ENCODE measurements around the gene ELAVL2.

The ELAVL2 gene

DNA sequence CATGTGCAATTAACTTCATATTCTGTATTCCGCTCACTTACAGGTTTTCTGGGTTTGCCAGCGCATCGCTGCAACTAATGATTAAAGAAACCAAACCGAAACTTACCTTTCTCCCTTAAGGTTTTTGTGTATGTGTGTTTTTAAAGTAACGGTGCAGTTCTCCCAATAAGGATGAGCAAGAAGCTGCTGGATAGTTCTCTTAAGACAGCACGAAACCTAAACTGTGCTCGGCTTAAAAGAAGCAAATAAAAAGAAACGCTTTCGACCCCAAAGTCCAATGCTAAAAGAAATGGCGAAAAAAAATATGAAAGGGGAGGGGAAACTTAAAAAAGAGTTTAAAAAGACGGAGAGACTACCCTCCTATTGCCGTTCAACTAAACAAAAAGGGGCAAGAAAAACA, 340 bp downstream of the ELAVL2 start:
- H3K9me3 Mint-ChIP-seq: no peaks in the 10 kb centered on the region
- H3K4me3 Mint-ChIP-seq: no peak overlapping the region
- H3K27me3 Mint-ChIP-seq: peaks cover 36% of the 10 kb centered on the region
- H3K27ac Mint-ChIP-seq: no peak overlapping the region
- intact Hi-C loops (cut with micrococcal nuclease): no loop called here
- no peaks in the 10 kb centered on the region for H3K36me3 Mint-ChIP-seq (ENCODE audit: low read depth)
- no peaks in the 10 kb centered on the region for H3K4me1 Mint-ChIP-seq (ENCODE audit: low read depth)

DNA sequence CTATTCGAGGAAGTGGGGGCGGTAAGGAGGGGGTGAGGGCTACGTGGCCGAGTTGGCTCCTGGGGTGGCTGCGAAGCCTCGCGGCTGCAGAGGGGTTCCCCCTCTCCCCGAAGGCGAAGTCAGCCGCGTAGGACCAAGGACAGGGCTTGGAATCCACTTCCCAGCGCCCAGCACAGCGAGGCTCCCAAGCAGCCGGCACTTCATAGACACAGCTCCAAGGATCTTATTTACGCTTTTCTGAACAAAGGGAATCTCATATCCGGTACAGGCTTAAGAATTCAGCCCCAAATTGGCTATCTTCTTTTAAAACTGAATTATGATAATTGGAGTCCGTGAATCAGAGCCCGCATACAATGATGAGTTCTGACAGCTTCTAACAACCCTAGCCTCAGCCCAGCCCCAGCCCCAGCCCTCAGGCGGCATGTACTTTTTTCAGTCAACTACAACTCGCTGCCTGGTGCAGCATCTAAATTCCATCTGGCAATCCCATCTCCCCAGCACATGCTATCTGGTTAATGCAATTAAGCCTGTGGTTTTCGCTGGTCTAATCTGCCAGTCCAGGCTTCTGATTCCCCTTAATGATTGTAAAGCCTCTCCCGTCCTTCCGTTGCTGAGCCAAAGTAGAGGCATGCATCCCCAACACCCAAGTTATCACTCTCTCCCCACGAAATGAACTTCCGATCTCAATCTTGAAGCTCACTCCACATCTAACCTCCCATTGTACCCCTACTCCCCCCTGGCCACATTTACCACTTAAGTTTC, 1.0 kb downstream of the ELAVL2 start:
- intact Hi-C loops (cut with micrococcal nuclease): no loop called here
- H3K27ac Mint-ChIP-seq: no peak overlapping the region

DNA sequence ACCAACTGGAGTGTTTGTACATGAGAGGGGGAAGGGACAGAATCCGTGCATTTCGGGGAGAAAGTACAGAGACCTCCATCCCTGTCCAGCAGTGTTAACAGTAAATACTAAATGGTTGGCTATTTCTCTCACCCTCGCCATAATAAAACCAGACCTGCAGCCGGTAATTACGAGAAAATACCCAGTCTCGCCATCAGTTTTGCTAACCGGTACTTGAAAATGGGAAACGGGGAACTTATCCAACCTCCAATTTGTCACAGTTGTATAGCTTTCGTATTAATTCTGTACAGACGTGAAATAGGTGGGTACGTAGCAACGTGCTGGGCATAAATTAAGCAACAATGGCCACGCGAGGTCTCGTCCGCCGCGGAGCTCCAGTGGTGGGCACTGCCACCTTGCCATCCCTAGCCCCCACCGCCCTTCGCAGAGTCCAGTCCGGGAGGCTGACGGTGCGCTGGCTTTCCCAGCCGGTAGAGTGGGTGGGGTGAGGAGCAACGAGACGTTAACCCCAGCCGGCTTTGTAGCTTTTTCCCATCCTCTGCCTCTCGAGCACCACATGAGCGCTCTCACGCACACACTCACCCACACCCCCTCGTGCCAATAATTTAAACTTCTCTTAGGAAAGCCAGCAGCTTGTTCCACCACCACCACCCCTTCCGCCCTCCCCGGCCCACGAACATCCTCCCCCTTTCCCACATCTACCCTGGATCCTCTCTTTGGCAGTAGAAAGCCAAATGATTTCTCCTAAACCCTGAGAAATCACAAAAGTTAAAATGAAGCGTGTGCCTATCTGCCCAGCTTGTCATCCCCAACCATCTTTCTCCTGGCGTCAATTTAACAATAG, 1.8 kb downstream of the ELAVL2 start:
- intact Hi-C loops (cut with micrococcal nuclease): no loop called here

More for the DNA sequence above, 1.0 kb downstream of the ELAVL2 start:
- no peak overlapping the region for H3K4me3 Mint-ChIP-seq
- H3K4me1 Mint-ChIP-seq (ENCODE audit: low read depth): no peaks in the 10 kb centered on the region
- no peaks in the 10 kb centered on the region for H3K9me3 Mint-ChIP-seq
- H3K36me3 Mint-ChIP-seq (ENCODE audit: low read depth): no peaks in the 10 kb centered on the region
- H3K27me3 Mint-ChIP-seq: peaks cover 36% of the 10 kb centered on the region

DNA sequence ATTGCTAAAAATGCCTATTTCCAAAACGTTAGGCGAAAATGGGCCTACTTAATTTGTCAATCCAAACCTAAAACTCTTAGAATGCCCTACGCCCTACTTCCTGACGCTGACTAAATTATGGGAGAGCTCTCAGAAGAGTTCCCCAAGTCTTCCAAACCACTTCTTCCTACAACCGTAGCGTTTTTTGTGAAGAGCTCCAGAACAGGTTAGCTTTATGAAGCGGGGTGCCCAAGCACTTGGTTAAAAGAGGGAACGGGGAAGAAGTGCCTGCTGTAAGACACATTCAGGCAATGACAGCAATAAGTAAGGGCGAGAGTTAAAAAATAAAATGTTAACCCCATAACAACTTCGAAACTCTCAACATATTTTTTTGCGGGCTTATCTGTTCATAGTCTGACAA, 2.8 kb downstream of the ELAVL2 start:
- no peaks in the 10 kb centered on the region for H3K9me3 Mint-ChIP-seq
- intact Hi-C loops (cut with micrococcal nuclease): no loop called here
- H3K27me3 Mint-ChIP-seq: peaks cover 45% of the 10 kb centered on the region
- H3K4me1 Mint-ChIP-seq (ENCODE audit: low read depth): no peaks in the 10 kb centered on the region
- H3K4me3 Mint-ChIP-seq: no peak overlapping the region
- H3K27ac Mint-ChIP-seq: no peak overlapping the region
- H3K36me3 Mint-ChIP-seq (ENCODE audit: low read depth): no peaks in the 10 kb centered on the region

More for the DNA sequence above, 1.8 kb downstream of the ELAVL2 start:
- Mint-ChIP-seq H3K9me3 (no peaks in the 10 kb centered on the region), H3K4me1 (ENCODE audit: low read depth) (no peaks in the 10 kb centered on the region), H3K4me3 (no peak overlapping the region), H3K27me3 (peaks cover 41% of the 10 kb centered on the region), H3K27ac (no peak overlapping the region), H3K36me3 (ENCODE audit: low read depth) (no peaks in the 10 kb centered on the region)

DNA sequence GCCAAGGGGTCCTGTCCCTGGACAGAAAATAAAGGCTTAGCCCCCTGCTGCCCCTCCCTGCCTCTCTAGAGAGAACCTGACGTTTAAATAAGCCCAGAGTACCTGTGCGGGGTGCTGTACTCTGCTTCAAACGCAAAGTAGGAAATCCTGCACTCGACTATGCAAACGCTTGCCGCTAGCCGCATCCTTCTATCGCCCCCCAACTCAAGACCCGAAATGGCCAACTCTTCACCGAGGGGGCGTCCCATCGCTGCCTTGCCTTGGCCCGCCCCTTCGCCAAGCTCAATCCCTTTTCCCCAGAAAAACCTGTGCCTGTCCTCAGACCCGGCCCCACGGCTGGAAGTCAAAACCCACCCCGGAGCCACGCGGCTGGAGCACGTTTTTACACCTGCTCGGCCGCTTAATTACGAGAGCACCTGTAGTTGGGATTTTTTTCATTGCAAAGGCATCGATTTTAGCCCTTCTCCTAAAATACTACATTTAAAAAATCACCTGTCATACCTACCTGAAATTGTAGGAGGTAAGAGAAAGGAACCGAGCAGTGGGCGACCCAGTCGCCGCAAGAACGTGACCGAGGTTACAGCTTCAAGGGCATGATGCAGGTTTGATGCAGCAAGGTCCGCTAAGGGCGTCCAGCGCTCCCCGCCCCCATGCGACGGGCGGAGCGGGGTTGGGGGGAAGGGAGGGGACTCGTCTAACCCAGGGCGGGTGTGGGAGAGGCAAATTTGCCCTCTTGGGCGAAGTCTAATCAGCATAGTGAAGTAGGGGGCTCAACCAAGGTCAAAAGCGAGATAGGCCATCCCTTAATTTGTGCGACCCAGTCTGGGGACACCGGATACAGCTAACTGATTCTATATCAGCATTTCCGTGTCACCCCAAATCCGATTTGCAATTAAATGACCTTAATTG, 3.5 kb downstream of the ELAVL2 start:
- Mint-ChIP-seq H3K36me3 (ENCODE audit: low read depth) (no peaks in the 10 kb centered on the region), H3K4me3 (no peak overlapping the region), H3K4me1 (ENCODE audit: low read depth) (no peaks in the 10 kb centered on the region), H3K27ac (no peak overlapping the region), H3K9me3 (no peaks in the 10 kb centered on the region), H3K27me3 (peaks cover 44% of the 10 kb centered on the region)
- intact Hi-C loops (cut with micrococcal nuclease): no loop called here

DNA sequence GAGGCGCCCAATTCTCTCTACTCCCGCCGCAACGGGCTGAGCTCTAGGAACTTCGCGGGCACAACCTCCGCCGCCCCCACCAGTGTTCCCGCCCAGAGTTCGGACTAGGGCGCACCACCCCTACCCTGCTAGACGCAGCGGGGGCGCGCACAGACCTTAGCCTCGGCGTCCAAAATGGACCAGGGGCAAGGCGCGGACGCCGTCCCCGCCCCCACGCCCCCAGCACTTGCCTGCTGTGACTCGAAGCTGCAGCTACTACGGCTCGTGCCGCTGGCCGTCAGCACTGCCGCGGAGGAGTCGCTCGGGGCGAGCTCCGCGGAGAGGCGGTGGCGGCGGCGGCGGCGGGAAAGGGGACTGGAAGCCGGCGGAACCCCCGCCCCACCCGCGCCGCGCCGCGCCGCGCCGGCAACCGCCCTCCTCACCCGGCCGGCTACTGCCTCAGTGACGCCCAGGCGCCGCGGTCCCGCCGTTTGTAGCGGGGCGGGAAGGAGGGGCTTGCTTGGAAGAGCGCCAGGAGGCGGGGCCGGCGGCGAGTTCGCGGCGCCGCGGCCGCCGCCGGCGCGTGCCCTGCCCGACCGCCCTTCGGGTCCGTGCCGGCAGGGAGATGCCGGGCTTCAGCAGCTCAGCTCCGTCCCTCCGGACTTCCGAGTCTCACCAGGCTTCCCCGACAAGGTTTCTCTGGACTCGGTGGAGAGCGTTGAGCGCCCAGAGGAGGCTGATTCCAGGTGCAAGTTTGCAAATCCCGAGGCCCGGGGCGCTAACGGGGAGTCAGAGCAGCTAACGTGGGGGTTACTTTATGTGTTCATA, 4.5 kb downstream of the ELAVL2 start:
- H3K4me1 Mint-ChIP-seq (ENCODE audit: low read depth): no peaks in the 10 kb centered on the region
- H3K36me3 Mint-ChIP-seq (ENCODE audit: low read depth): no peaks in the 10 kb centered on the region
- intact Hi-C loops (cut with micrococcal nuclease): no loop called here
- no peak overlapping the region for H3K4me3 Mint-ChIP-seq
- H3K27me3 Mint-ChIP-seq: peaks cover 42% of the 10 kb centered on the region
- no peak overlapping the region for H3K27ac Mint-ChIP-seq
- no peaks in the 10 kb centered on the region for H3K9me3 Mint-ChIP-seq

DNA sequence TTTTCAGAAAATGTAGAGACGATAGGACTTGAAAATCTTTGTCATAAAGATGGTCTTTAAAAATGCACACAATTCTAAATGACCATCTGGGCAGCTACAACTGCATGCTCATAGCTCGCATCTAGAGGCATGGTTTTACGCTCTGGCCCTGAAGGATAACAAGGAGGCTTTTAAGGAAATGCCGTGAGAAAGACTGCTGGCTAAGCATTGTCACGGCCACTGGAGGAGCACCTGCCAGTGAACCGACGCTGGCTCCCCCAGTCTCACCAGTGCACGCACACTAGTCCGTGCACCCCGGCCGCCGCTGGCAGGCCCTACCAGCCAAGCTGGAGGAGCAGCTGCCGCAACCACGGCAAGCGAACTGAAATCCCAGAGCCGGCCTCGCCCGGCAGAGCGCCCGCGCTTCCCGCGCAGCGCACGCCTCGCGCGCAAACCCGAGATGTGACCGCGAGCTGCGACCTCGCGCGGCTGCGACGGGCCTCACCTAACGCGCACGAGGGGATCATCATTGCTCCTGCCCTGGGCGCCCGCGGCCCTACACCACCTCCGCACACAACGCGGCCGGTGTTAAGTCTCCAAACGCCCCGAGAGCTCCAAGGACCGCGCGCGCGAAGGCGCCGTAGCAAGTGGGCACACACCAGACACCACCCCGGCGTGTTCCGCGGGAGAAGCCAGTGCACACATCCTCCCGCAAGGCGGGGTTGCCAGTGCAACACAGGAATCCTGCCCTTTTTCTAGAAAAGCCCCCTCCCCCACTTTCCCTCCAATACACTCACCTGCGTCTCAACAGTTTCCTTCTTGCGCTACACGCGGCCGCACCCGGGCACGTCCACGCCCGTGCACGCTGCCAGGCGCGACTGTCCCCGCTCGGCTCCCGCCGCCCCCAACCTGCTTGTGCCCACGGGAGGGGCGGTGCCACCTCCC, 5.3 kb downstream of the ELAVL2 start:
- Mint-ChIP-seq H3K36me3 (ENCODE audit: low read depth) (no peaks in the 10 kb centered on the region), H3K4me1 (ENCODE audit: low read depth) (no peaks in the 10 kb centered on the region), H3K27me3 (peaks cover 42% of the 10 kb centered on the region), H3K9me3 (no peaks in the 10 kb centered on the region), H3K4me3 (no peak overlapping the region), H3K27ac (no peak overlapping the region)
- intact Hi-C loops (cut with micrococcal nuclease): no loop called here

DNA sequence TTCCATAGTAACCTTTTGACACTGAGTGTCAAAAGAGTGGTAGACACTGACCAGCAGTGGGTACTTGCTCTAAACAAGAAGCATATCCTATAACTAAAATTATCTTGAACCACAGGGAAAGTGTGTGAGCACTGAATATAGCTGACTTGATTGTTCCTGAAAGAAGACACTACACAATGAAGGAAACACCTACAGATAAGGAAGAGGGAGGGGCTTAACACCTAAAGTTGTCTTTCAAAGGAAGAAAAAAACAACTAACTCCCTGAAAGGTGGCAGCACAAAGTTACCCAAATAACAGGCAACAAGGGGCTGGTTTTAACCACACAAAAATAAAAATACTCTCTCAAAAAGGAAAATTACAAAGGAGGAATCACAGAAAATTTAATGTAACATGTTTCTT, 6.6 kb downstream of the ELAVL2 start:
- no peaks in the 10 kb centered on the region for H3K36me3 Mint-ChIP-seq (ENCODE audit: low read depth)
- no peak overlapping the region for H3K4me3 Mint-ChIP-seq
- intact Hi-C loops (cut with micrococcal nuclease): no loop called here
- H3K4me1 Mint-ChIP-seq (ENCODE audit: low read depth): no peaks in the 10 kb centered on the region
- no peaks in the 10 kb centered on the region for H3K9me3 Mint-ChIP-seq
- no peak overlapping the region for H3K27ac Mint-ChIP-seq
- H3K27me3 Mint-ChIP-seq: peaks cover 42% of the 10 kb centered on the region

DNA sequence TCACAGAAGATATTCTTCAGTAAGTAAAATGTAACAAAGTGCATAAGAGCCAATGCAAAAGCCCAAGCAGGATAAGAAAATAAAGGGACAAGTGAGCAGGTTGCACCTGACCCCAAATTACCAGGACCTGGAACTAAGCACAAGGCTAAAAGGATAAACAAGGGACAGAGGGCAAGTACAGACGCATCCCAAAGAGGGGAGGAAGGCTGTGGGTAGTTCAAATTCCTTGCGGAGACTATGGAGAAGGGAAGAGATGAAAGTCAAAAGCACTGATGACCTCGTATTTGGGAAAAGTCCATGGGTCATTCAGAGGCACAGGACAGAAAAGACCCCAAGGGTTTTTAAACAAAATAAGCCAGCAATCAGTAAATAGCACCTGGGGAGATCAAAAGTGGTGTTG, 11.8 kb downstream of the ELAVL2 start:
- Mint-ChIP-seq H3K4me3 (no peak overlapping the region), H3K27me3 (peaks cover 8% of the 10 kb centered on the region), H3K36me3 (ENCODE audit: low read depth) (no peaks in the 10 kb centered on the region), H3K9me3 (no peaks in the 10 kb centered on the region), H3K4me1 (ENCODE audit: low read depth) (no peaks in the 10 kb centered on the region), H3K27ac (no peak overlapping the region)
- intact Hi-C loops (cut with micrococcal nuclease): no loop called here

DNA sequence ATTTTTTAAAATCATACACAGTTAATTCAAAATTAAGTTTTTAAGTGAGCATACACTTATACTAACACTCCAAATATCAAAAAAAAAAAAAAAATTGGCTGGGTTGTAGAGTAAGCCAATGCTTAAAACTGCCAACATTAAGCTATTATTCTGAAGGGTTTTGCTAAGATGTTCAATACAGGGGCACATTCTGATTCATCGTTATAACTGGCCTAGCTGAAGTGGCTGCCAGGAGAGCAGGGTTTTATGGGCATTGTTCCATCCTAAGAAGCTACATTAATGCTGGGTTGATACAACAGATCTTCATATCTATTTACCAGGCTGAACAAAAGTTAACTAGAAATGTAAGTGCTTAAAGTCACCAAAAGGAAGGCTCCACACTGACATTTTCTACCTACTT, 13.4 kb downstream of the ELAVL2 start:
- no peaks in the 10 kb centered on the region for H3K36me3 Mint-ChIP-seq (ENCODE audit: low read depth)
- no peaks in the 10 kb centered on the region for H3K4me1 Mint-ChIP-seq (ENCODE audit: low read depth)
- H3K9me3 Mint-ChIP-seq: no peaks in the 10 kb centered on the region
- H3K27ac Mint-ChIP-seq: no peak overlapping the region
- H3K4me3 Mint-ChIP-seq: no peak overlapping the region
- intact Hi-C loops (cut with micrococcal nuclease): no loop called here
- H3K27me3 Mint-ChIP-seq: no peaks in the 10 kb centered on the region

DNA sequence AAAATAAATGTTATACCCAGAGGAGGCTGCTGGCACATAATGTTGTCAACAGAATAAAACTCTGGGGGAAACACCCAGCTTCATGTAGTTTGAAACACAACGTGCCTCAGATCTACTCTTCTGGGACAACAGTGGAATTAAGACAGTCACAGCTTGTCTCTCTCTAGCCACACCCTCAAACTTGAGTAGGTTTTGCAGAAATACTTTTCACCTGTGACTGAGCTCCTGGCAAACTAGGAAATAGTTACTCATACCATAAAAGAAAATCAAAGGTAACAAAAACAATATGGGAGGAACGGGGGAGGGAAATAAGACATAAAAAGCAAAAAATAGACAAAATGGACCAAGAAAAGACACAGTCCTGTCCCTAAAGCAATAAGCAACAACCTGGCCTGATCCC, 14.4 kb downstream of the ELAVL2 start:
- H3K36me3 Mint-ChIP-seq (ENCODE audit: low read depth): no peaks in the 10 kb centered on the region
- H3K4me1 Mint-ChIP-seq (ENCODE audit: low read depth): no peaks in the 10 kb centered on the region
- intact Hi-C loops (cut with micrococcal nuclease): no loop called here
- no peak overlapping the region for H3K4me3 Mint-ChIP-seq
- no peak overlapping the region for H3K27ac Mint-ChIP-seq
- no peaks in the 10 kb centered on the region for H3K27me3 Mint-ChIP-seq
- H3K9me3 Mint-ChIP-seq: no peaks in the 10 kb centered on the region

DNA sequence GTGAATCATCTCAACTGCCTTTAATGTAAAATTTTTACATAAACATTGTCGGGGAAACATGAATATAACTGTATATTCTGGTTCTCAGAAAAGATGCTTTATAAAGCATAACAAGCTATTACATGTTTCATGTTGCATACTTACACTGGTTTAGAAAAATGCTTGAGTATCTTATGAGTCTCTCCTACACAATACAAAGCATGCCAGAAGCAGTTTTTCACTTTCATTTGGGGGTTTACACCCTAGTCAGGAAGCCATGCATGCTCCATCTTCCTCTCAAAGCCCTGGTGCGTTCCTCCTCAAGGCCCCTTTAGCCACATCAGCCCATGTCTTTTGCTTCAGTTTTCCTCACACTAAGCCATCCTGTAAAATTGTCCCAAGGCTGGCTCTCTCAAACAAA, 22.8 kb downstream of the ELAVL2 start:
- no peaks in the 10 kb centered on the region for H3K9me3 Mint-ChIP-seq
- intact Hi-C loops (cut with micrococcal nuclease): no loop called here
- no peak overlapping the region for H3K27ac Mint-ChIP-seq
- H3K27me3 Mint-ChIP-seq: no peaks in the 10 kb centered on the region
- H3K4me1 Mint-ChIP-seq (ENCODE audit: low read depth): no peaks in the 10 kb centered on the region
- no peaks in the 10 kb centered on the region for H3K36me3 Mint-ChIP-seq (ENCODE audit: low read depth)
- no peak overlapping the region for H3K4me3 Mint-ChIP-seq
